NCI-H1092 (cell line): Measurements from ENCODE around the gene TIGD7.
A peak's percentile ranks its signal among the peaks of the same experiment; 100 is the strongest.
"Not testable (repeated sequence)": the region's sequence is repeated elsewhere in the genome, so short reads cannot be mapped to it uniquely, and the experiment has no call there.

Experiments
- DNase-seq: peaks from one replicate; lab custom pipeline; 2025; lab: John Stamatoyannopoulos, UW

Gene TIGD7

DNA sequence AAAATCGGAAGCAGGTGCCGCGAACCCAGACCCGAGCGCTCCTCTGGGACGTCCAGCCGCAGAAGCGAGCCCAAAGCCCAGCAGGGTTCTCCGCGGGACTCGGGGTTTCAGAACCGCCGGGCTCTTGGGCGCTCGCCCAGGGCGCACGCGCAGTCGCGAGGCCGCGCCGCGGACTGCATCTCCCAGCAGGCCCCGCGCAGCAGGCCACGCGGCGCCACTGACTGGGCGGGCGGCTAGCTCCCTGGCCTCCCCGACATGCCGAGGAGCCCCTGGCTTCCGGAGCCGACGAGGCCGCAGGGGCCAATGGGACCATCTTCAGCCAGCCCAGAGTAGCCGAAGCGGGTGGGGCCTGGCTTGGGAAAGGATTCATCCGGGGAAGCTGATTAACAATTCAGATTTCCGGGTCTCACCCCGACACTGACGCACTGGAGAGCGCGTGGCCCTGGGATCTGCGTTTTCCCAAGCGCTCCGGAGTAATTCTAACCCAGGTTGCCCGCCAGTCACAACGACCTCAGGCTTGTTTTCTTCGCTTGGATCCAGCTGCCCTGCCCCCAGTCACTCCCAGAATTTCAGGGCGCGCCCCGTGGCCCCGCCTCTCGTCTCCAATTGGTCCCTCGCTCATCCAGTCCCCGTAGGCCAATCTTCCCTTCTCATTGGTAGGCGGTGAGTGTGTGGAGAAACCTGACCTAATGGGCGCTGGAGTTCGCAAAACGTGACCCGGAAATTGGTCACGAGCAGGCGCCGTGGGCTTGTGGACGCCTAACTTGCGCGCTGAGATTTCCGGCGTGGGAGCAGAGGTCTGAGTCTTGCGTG is 22.3 kb downstream of the TIGD7 start, which contains the start of gene ZNF263:
ZNF263 (plus strand) TSS at position 762 of the 813 bp plus-strand sequence. CDS start 328 bp downstream, outside the sequence.
- peak; percentile 94 for DNase-seq

GRCh38 chr16:3282103-3282729 is 23.0 kb downstream of the TIGD7 start:
- peak; percentile 65 for DNase-seq

- DNase-seq, result no peak
Measured at GRCh38 chr16:3281222-3281820, 23.9 kb downstream of the TIGD7 start.

- DNase-seq, result no peak
Measured at GRCh38 chr16:3276679-3277078, 28.6 kb downstream of the TIGD7 start.

DNA sequence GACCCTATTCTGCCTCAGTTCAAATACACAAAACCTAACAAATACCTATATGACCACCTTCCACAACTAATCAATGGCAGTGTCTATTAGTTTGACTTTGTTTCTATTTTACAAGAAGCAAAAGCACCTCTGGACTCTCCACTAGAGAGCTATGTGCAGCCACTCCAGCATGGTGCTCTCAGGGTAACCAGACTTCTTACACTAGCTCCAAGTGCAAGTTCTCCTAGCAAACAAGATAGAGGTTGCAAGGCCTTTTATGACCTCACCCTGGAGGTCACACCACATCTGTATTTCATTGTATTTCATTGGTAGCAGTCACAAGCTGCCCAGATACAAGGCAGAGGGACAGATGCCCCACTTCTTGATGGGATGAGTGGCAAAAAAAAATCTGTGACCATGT is 30.3 kb downstream of the TIGD7 start:
- DNase-seq, result no peak

- DNase-seq, result no peak
Measured at GRCh38 chr16:3274490-3274889, 30.7 kb downstream of the TIGD7 start.

DNA sequence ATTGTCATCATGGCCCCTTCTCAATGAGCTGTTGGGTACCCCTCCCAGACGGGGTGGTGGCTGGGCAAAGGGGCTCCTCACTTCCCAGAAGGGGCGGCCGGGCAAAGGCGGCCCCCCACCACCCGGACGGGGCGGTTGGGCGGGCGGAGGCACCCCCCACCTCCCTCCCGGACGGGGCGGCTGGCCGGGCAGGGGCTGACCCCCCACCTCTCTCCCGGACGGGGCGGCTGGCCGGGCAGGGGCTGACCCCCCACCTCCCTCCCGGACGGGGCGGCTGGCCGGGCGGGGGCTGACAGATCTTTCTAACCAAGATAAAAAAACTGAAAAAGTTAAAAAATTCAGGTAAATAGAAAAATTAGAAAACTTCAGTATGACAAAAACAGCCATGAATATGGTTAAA is 33.9 kb downstream of the TIGD7 start:
- not testable (repeated sequence) for DNase-seq

GRCh38 chr16:3270718-3271117 is 34.5 kb downstream of the TIGD7 start:
- DNase-seq, result not testable (repeated sequence)

DNA sequence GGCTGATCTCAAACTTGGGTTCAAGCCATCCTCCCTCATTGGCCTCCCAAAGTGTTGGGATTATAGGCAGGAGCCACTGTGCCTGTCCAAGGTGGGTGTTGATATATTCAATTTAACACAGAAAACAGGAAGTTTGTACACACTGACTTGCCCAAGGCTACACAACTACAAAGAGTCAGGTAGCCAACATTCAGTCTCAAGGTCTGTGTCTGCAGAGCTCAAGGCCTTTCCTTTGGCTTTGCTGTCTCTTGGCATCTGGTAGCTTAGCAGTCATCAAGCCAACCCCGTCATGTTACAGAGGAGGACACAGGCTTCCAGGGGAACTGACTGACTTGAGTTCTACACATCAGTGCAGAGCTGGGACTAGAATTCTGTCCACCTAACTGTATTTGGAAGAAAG is 36.9 kb downstream of the TIGD7 start:
- DNase-seq, result no peak

DNA sequence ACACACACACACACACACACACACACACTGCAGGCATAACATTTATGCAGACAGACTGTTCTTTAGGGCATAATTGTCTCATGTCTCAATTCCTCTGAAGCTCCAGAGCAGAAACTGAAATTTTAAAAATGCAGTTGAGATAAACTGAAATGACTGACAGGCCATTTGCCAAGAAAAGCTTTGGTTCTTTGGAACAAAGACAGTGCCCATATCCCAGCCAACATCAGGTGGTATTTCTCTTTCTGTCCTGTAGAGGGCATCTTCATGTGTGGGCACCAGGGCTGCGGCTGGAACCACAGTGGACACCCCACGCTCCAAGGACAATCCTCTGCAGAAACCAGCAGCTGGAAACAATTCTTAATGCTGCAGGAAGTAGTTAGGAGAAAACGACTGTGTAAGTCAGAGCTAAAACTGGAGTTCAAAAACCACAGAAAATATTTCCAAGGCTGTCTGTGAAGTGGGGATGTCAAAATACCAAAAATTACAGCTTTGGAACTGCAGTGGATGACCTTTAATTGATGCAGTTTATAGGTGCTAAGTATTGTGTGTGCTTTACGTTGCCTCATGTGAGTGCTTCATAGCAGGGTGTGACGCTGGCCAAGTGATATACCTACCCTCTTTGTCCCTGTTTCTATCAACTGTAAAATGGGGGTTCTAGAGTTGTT is 38.2 kb downstream of the TIGD7 start:
- no peak for DNase-seq

DNA sequence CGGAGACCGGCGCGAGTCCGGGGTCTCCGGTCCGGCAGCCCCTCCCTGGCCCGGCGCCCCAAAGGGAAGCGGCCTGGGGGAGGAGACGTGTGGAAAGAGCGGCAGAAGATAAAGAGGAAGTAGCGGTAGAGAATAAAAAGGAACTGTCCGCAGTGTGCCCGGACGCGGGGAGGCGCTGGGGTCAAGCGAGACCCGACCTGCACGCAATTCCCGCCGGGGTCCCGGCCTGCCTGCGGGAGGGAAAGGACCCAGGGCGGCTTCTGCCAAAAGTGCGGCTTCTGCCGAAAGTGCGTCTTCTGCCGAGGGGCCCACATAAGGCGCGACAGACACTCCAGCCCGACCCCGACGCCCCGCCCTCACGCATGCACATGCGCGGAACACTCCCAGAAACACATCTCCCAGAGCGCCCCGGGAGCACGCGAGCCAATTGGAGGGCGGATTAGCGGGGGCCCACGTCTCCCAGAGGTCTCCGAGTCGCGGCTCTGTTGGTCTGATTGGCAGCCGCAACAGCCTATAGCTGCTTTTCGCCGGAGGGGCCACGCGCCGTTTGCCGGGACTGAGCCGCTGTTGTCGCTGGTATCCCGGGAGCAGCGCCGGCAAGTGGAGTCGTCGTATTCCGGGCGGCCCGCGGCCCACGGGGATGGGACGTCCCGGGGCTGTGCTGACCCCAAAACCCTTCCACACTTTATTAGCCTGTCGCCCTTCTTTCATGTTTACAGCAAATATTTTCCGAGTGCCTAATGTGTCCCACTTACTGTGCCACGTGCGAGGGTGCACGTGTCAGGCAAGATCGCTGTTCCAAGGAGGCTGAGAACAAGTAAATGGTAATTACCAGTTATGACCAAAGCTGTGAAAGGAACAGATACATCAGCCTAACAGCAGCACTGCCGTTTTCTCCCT is 40.8 kb downstream of the TIGD7 start:
- DNase-seq, result peak; percentile 98

- DNase-seq, result no peak
Measured at GRCh38 chr16:3262517-3262916, 42.7 kb downstream of the TIGD7 start.

- DNase-seq, result no peak
Measured at GRCh38 chr16:3259836-3260235, 45.4 kb downstream of the TIGD7 start.

DNA sequence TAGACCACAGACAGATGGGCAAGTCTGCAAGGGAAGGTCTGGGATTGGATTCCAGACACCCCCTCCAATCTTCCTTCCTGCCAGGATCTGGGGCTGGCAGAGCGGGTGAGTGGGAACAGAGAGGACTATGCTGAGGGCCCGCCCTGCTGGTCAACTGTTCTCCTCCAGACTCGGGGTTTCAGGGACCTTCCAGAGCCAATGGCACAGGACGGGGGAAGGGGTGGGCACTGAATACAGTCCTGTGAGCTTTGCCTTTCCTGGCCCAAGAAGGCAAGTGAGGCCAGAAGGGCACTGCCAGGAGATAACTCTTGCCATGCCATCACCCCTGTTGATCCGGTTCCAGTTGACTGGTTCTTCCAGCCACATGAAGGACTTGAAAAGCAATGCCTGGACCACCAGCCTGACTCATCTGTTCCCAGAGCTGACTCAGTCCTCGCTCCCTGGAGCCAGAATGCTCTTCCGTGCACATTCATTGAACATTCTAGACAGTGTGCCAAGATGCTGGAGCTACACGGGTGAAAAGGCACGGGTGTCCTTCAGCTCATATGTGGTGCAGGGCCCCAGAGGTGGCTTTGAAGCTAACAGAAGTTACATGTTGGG is 48.3 kb downstream of the TIGD7 start:
- DNase-seq, result no peak

DNA sequence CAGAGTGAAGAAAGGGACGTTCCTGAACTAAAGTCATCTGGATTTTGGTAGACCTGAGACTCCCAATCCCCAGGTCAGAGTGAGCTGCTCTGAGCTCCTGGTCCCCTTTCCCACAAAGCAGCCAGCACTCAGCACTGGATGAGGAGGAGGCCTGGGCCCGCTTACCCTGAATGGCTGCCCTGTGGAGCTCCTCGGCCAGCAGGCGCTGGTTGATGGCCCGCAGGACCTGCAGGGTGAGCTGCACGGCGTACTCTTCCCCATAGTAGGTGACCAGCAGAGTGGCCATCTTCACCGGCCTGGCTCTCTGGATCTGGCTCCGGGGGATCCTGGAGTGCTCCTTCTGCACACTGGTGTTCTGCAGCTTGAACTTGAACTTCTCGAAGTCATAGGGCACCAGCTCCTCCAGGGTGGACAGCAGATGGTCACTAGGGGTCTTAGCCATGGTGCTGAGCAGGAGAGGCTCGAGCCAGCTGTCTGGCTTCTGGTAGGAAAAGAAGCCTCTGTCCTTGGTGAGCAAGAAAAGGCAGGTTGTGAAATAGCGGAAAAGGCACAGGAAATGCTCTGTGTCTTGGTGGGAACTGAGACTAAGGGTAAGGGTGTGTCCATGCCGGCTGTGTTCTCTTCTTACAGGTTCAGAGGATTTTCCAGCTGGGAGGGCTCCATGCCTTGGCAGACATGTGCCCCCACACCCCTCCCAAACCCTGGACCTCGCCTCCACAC is 48.9 kb downstream of the TIGD7 start, which contains the start of gene MEFV:
MEFV (minus strand) TSS at position 488 of the 720 bp plus-strand sequence; CDS start at position 442, 46 bp downstream.
- DNase-seq, result no peak

GRCh38 chr16:3254309-3254708 is 50.9 kb downstream of the TIGD7 start:
- no peak for DNase-seq

DNA sequence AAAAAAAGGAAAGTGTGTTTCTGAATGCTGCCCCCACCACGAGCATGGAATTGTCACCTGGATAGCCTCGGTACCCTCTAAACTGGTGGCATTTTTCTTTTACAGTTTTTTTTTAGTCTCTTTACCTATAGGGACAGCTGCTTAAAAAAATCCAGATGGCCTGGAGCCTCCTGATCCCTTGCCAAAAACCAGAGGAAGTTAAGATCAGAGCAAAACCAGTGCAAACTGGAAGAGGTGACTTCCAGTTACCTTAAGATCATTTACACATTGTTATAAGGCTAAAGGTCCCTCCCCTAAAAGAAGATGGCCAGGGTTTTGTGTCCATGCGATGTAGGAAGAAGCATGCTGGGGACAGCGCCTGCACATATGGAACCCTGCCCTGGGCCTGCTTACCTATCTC is 52.3 kb downstream of the TIGD7 start:
- DNase-seq, result no peak

- DNase-seq, result no peak
Measured at GRCh38 chr16:3249451-3249850, 55.8 kb downstream of the TIGD7 start.

- DNase-seq, result no peak
Measured at GRCh38 chr16:3249020-3249419, 56.2 kb downstream of the TIGD7 start.
